Osteocyte (in vitro differentiated cells): ENCODE results near the gene MEX3D. TPM values are rescaled to one million over a fixed set of nuclear protein-coding genes. Genes with fewer than 3 reads are reported as not detected.
A peak's percentile ranks its signal among the peaks of the same experiment; 100 is the strongest.

Experiments
- DNase-seq: peaks from one replicate; pipeline ENCODE4 v3.0.0; 2021; ENCODE audit warnings: mixed read lengths; ENCODE audit not compliant: unreplicated experiment; ENCODE audit errors: extremely low spot score
- H3K27ac Mint-ChIP-seq: one replicate; pipeline ENCODE4 v1.8.0; 2021; ENCODE audit warnings: mild to moderate bottlenecking, mixed read lengths; ENCODE audit not compliant: unreplicated experiment
- H3K27me3 Mint-ChIP-seq: one replicate; pipeline ENCODE4 v1.8.0; 2021; ENCODE audit warnings: mixed read lengths; ENCODE audit not compliant: unreplicated experiment
- H3K36me3 Mint-ChIP-seq: one replicate; pipeline ENCODE4 v1.8.0; 2021; ENCODE audit warnings: mixed read lengths; ENCODE audit not compliant: unreplicated experiment
- H3K4me1 Mint-ChIP-seq: one replicate; pipeline ENCODE4 v1.8.0; 2021; ENCODE audit warnings: mixed read lengths; ENCODE audit not compliant: unreplicated experiment
- H3K4me3 Mint-ChIP-seq: one replicate; pipeline ENCODE4 v1.8.0; 2021; ENCODE audit warnings: mild to moderate bottlenecking, moderate library complexity, mixed read lengths; ENCODE audit not compliant: unreplicated experiment
- H3K9me3 Mint-ChIP-seq: one replicate; pipeline ENCODE4 v1.8.0; 2021; ENCODE audit warnings: mixed read lengths; ENCODE audit not compliant: unreplicated experiment
- CTCF ChIP-seq: fragments of 200-600 bp; sonication (generic); IDR thresholded peaks from 2 replicates; pipeline ENCODE4 v1.5.0; 2021; ENCODE audit warnings: antibody characterized with exemption, mild to moderate bottlenecking, moderate library complexity
- total RNA-seq: library from RNA; stranded (reverse); gene quantifications from 2 replicates; pipeline ENCODE4 v1.2.1, GENCODE V29; 2021

Gene MEX3D
- total RNA-seq, 1 donor from 2014 or later = 65.5 TPM

GRCh38 chr19:1571358-1571757 lies 3.2 kb upstream of the MEX3D start:
- peaks cover 8% of the 10 kb centered on the region for H3K4me1 Mint-ChIP-seq

GRCh38 chr19:1570836-1571235 lies 2.7 kb upstream of the MEX3D start:
- no peaks in the 10 kb centered on the region for H3K36me3 Mint-ChIP-seq
- H3K4me1 Mint-ChIP-seq = peaks cover 8% of the 10 kb centered on the region
- no peak overlapping the region for H3K4me3 Mint-ChIP-seq
- no peaks in the 10 kb centered on the region for H3K9me3 Mint-ChIP-seq
- H3K27ac Mint-ChIP-seq = no peak overlapping the region
- peaks cover 4% of the 10 kb centered on the region for H3K27me3 Mint-ChIP-seq
- no peak for DNase-seq
- no peak for TF ChIP-seq CTCF

More at GRCh38 chr19:1571358-1571757, 3.2 kb upstream of the MEX3D start:
- Mint-ChIP-seq H3K27ac (no peak overlapping the region), H3K36me3 (no peaks in the 10 kb centered on the region), H3K9me3 (no peaks in the 10 kb centered on the region), H3K4me3 (no peak overlapping the region), H3K27me3 (peaks cover 4% of the 10 kb centered on the region)
- no peak for TF ChIP-seq CTCF
- DNase-seq = no peak

GRCh38 chr19:1569997-1570396 lies 1.9 kb upstream of the MEX3D start:
- peaks cover 4% of the 10 kb centered on the region for H3K27me3 Mint-ChIP-seq
- no peak for TF ChIP-seq CTCF
- H3K4me1 Mint-ChIP-seq = peaks cover 16% of the 10 kb centered on the region

GRCh38 chr19:1567848-1568227 lies 287 bp downstream of the MEX3D start:
- Mint-ChIP-seq H3K4me3 (no peak overlapping the region), H3K9me3 (no peaks in the 10 kb centered on the region), H3K36me3 (peaks cover 3% of the 10 kb centered on the region), H3K27me3 (peaks cover 4% of the 10 kb centered on the region), H3K27ac (no peak overlapping the region), H3K4me1 (peaks cover 21% of the 10 kb centered on the region)
- no peak for TF ChIP-seq CTCF
- DNase-seq = no peak

More at GRCh38 chr19:1569997-1570396, 1.9 kb upstream of the MEX3D start:
- H3K4me3 Mint-ChIP-seq = peak overlapping the region; percentile 49
- H3K27ac Mint-ChIP-seq = no peak overlapping the region
- H3K36me3 Mint-ChIP-seq = no peaks in the 10 kb centered on the region
- DNase-seq = no peak
- no peaks in the 10 kb centered on the region for H3K9me3 Mint-ChIP-seq

GRCh38 chr19:1567116-1567847 lies 843 bp downstream of the MEX3D start:
- TF ChIP-seq CTCF = no peak
- no peak for DNase-seq
- peak overlapping the region; percentile 70 for H3K4me3 Mint-ChIP-seq
- H3K27ac Mint-ChIP-seq = peak overlapping the region; percentile 68
- peaks cover 3% of the 10 kb centered on the region for H3K36me3 Mint-ChIP-seq
- peaks cover 22% of the 10 kb centered on the region for H3K4me1 Mint-ChIP-seq
- no peaks in the 10 kb centered on the region for H3K9me3 Mint-ChIP-seq
- peaks cover 4% of the 10 kb centered on the region for H3K27me3 Mint-ChIP-seq
